ENCODE measurements around the gene EBNA1BP2. TPM values are rescaled to one million over a fixed set of nuclear protein-coding genes. Genes with fewer than 3 reads are reported as not detected.

EBNA1BP2 gene
- total and polyA plus RNA-seq, 10 of the 15 experiments (the other 5 are each of a cell fraction or from before 2014, with no cell fraction given): 57.5 to 275 (median 133) TPM

- TF ChIP-seq PKNOX1 (IDR thresholded peaks at IDR 0.05): peak; percentile 89
- TF ChIP-seq RAD21 (IDR thresholded peaks at IDR 0.05; ENCODE audit: insufficient read depth, low read depth, low read length): no peak
- TF ChIP-seq ETV6 (conservative IDR thresholded peaks at IDR 0.05 in 1 of 2, IDR thresholded peaks at IDR 0.05 in 1 of 2; ENCODE audit: borderline replicate concordance in 1 of 2, low read depth in 1 of 2): no peak
- peak; percentile 93 to 96 for TF ChIP-seq EP300 (IDR thresholded peaks at IDR 0.05; ENCODE audit: borderline replicate concordance in 1 of 2, control insufficient read depth in 1 of 2, low read depth in 2 of 2, low read length in 2 of 2)
- peak; percentile 87 for TF ChIP-seq GATAD2B (conservative IDR thresholded peaks at IDR 0.05; ENCODE audit: low read depth)
- TF ChIP-seq BACH1 (IDR thresholded peaks at IDR 0.05; ENCODE audit: borderline replicate concordance): peak; percentile 70; the same call in 1 of the 2 replicates
- no peak for TF ChIP-seq ZNF274 (IDR thresholded peaks at IDR 0.05; ENCODE audit: insufficient read depth, insufficient read length)
- TF ChIP-seq REST (IDR thresholded peaks at IDR 0.05; ENCODE audit: low read depth, low read length): no peak
- no peak for TF ChIP-seq CHD4 (IDR thresholded peaks at IDR 0.05)
- TF ChIP-seq USF2 (IDR thresholded peaks at IDR 0.05; ENCODE audit: borderline replicate concordance, low read depth, low read length): no peak
- TF ChIP-seq ZBTB4 (CRISPR knock-in tag; IDR thresholded peaks at IDR 0.05): no peak
- TF ChIP-seq ZNF592 (IDR thresholded peaks at IDR 0.05): no peak
- TF ChIP-seq MTA2 (IDR thresholded peaks at IDR 0.05; ENCODE audit: low read depth): peak; percentile 99
- TF ChIP-seq PML (IDR thresholded peaks at IDR 0.05; ENCODE audit: low read length): no peak
These were observed 27.1 kb upstream of the EBNA1BP2 start (continued) for GRCh38 chr1:43199093-43199726.
